Fibroblast of pulmonary artery (primary cell): ENCODE data around the gene ERICH3.

Experiments
- DNase-seq: peaks from one replicate; pipeline ENCODE4 v3.0.0-alpha.2; 2010; ENCODE audit warnings: low read depth
- H3K4me3 ChIP-seq: replicated peaks from 2 replicates; pipeline ENCODE4 v1.5.1; 2011; ENCODE audit warnings: low read depth, mild to moderate bottlenecking, control low read depth, low read length, moderate library complexity
- TF ChIP-seq, protein P1 (sequence below): IDR thresholded peaks from 2 replicates; pipeline ENCODE4 v1.5.1; 2011; ENCODE audit warnings: mild to moderate bottlenecking, control low read depth, low read length, inconsistent platforms; ENCODE audit errors: missing control alignments

Gene ERICH3

DNA sequence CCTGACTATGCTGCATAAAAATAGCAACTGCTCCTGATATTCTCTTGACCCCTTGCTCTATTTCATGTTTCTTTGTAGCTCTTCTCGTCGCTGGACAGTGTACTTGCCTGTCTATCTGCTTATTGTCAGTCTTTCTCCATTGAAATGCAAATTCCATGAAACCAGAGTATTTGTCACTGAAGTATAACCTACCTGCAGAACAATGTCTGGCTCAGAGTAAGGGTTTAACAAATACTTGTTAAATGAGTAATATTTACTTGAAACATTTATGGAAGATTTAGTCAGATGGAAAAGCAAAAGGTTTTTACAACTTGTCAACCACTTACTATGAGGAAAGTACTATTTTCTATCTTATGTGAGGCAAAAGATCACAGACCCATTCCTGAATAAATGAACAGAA is 19.9 kb upstream of the ERICH3 start:
- no peak overlapping the region for H3K4me3 ChIP-seq
- DNase-seq, result peak; percentile 64
- TF ChIP-seq, protein P1, sequence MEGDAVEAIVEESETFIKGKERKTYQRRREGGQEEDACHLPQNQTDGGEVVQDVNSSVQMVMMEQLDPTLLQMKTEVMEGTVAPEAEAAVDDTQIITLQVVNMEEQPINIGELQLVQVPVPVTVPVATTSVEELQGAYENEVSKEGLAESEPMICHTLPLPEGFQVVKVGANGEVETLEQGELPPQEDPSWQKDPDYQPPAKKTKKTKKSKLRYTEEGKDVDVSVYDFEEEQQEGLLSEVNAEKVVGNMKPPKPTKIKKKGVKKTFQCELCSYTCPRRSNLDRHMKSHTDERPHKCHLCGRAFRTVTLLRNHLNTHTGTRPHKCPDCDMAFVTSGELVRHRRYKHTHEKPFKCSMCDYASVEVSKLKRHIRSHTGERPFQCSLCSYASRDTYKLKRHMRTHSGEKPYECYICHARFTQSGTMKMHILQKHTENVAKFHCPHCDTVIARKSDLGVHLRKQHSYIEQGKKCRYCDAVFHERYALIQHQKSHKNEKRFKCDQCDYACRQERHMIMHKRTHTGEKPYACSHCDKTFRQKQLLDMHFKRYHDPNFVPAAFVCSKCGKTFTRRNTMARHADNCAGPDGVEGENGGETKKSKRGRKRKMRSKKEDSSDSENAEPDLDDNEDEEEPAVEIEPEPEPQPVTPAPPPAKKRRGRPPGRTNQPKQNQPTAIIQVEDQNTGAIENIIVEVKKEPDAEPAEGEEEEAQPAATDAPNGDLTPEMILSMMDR, result no peak

DNA sequence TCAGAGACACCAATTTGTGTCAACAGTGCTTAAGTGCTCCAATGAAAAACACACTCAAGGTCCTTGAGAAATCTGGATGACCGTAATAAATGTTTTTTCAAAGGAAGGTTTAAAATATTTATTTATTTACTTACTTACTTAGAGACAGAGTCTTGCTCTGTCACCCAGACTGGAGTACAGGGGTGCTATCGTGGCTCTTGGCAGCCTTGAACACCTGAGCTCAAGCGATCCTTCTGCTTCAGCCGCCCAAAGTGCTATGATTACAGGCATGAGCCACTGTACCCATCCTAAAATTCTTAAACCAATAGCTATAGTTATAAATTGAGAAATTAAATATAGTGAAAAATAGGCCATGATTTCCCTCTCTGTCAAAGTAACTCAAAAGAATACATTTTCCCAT is 17.3 kb upstream of the ERICH3 start:
- no peak overlapping the region for H3K4me3 ChIP-seq
- TF ChIP-seq, protein P1, result no peak
- DNase-seq, result no peak

DNA sequence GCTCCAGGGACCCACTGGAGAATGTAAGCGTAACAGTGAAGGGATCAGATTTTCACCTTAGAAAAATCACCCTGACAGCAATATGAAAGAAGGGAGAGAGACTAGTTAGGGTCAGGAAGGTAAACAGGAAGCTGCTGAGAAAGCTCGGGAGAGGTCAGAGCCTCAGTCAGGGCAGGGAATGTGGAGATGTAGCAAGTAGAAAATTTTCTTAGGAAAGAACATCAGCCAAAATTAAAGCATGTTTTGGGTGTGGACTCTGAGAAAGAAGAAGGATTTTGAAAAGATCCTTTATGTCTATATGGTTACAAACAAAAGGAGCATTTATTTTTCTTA is 16.7 kb upstream of the ERICH3 start:
- TF ChIP-seq, protein P1, result no peak
- no peak for DNase-seq
- no peak overlapping the region for H3K4me3 ChIP-seq

DNA sequence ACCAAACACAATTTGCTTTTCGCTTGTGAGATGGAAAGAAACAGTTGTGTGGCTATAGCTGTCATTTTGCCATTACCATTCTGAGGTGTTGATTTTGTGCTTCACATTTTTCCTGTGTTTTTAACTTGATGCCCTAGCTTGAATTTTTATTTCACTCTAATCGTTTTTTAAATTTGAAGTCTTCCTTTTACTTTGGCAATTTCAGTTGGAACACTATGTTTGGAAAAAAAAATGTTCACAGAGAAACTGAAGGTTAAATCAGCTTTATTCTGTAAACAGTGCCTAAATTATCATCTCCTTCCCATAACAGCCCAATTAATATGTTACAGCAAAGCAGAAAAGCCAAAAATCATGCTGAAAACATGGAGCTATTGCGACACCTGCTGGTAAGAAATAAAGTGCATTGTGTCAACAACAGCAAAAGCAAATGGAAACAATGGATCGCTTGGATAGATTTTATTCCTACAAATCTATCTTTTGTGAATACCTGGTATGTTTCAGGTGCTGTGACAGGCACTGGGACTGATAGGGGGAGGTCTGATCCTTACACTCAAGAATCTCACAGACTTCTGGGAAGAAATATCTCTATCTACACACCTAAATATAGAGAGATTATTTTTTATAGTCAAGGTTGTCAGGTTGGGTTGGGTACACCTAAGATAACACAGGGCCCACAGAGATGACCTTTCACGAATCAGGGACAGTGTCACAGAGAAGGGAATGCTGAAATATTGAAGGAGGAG is 16.2 kb upstream of the ERICH3 start:
- peak; percentile 77 for DNase-seq
- H3K4me3 ChIP-seq, result no peak overlapping the region
- TF ChIP-seq, protein P1, result peak; percentile 80

DNA sequence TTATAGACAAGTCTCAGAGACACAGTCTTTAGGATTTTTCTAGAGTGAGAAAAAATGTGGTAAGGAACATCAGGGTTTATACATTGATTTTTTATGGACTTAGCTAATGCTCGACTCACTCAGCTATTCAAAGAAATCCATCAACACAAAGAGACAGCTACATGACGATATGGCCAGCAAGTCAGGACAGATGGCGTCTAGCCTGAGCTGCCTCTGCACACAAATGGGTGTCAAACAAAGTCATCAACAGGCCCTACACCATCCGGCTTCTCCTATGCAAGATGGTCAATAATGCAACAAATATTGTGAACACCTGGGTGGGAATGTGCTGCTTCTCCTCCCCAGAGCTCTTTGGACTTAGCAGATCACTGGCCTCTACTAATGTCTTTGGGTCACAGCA is 13.3 kb upstream of the ERICH3 start:
- TF ChIP-seq, protein P1, result no peak
- no peak for DNase-seq
- H3K4me3 ChIP-seq, result no peak overlapping the region

DNA sequence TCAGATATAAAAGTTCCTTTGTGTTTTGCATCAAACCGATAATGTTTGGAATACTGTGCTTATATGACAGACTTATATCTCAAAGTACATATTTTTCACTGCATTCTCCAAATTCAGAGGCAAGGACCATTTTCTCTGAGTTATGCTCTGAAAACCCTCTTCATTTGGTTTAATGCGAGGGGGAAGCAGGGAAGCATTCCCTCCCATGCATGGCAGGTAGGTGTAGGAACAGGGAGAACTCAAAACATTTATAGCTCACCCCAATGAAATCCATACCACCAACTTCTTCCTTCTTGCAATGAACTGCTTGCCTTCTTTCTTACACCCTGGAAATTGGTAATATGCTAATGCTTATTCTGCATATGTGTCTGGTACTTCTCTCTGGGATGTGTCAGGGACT is 10.7 kb upstream of the ERICH3 start:
- no peak for DNase-seq
- H3K4me3 ChIP-seq, result no peak overlapping the region
- TF ChIP-seq, protein P1, result no peak

DNA sequence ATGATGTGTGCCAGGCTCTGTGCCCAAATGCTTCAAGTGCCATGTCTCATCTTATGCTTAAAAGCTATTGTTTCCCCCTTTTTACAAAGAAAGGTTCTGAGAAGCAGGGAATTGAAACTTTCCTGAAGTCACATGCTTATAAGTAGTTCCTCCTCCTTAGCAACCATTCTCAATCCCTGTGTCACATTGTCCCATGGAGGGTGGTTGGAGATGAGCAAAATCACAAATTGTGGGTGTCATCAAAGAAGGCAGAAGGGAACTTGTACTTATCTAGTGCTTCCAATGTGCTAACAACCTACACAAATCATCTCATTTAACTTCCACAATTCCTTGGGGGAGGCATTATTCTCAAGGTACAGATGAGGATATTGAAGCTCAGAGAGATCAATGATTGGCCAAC is 10.1 kb upstream of the ERICH3 start:
- no peak for DNase-seq
- H3K4me3 ChIP-seq, result no peak overlapping the region
- TF ChIP-seq, protein P1, result no peak
